ENCODE data around the gene USP44. TPM values are rescaled to one million over a fixed set of nuclear protein-coding genes. Genes with fewer than 3 reads are reported as not detected.

The USP44 gene
- total RNA-seq, 4 donors from 2014 or later, result 0.42 to 1.6 (median 0.63) TPM

DNA sequence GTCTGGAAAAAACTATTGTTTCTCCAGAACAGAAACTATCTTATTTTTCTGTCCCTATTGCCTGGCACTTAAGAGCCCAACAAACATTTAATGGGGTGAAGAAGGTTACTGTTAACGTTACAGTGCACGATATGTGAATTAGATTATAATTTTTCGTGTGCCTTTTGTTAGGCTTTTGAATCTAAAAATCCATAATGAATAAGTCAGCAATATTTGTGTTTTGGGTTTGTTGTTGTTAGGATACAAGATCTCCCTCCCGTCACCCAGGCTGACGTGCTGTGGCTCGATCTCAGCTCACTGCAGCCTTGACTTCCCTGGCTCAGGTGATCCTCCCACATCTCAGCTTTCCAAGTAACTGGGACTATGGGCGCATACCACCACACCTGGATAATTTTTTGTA lies 69.4 kb downstream of the USP44 start:
- intact Hi-C loops (cut with DNase I; ENCODE audit: low total_unique reads), result no loop called here
- WGBS, 2 donors, result 51 to 54% methylated on average over 7 of the region's 7 CpGs
- DNase-seq (ENCODE audit: low spot score in 2 of 2), result no peak
- TF ChIP-seq, protein P1, sequence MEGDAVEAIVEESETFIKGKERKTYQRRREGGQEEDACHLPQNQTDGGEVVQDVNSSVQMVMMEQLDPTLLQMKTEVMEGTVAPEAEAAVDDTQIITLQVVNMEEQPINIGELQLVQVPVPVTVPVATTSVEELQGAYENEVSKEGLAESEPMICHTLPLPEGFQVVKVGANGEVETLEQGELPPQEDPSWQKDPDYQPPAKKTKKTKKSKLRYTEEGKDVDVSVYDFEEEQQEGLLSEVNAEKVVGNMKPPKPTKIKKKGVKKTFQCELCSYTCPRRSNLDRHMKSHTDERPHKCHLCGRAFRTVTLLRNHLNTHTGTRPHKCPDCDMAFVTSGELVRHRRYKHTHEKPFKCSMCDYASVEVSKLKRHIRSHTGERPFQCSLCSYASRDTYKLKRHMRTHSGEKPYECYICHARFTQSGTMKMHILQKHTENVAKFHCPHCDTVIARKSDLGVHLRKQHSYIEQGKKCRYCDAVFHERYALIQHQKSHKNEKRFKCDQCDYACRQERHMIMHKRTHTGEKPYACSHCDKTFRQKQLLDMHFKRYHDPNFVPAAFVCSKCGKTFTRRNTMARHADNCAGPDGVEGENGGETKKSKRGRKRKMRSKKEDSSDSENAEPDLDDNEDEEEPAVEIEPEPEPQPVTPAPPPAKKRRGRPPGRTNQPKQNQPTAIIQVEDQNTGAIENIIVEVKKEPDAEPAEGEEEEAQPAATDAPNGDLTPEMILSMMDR (IDR thresholded peaks at IDR 0.05), result no peak
- TF ChIP-seq POLR2A (IDR thresholded peaks at IDR 0.05), result no peak
- H3K4me3 ChIP-seq (ENCODE audit: low read depth, poor library complexity, severe bottlenecking), result no peak overlapping the region

DNA sequence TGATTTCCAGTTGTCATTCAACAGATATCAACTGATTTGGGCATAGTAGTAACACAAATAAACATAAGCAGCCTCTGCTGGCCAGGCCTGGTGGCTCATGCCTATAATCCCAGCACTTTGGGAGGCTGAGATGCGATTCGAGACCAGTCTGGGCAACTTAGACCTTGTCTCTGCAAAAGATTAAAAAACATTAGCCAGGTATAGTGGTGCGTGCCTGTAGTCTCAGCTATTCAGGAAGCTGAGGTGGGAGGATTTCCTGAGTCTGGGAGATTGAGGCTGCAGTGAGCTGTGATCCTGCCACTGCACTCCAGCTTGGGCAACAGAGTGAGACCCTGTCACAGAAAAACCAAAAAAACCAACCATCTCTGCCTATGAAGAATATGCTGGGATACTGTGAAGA lies 70.2 kb downstream of the USP44 start:
- TF ChIP-seq, protein P1 (IDR thresholded peaks at IDR 0.05), result no peak
- no peak for TF ChIP-seq POLR2A (IDR thresholded peaks at IDR 0.05)
- no peak for DNase-seq (ENCODE audit: low spot score in 2 of 2)
- H3K4me3 ChIP-seq (ENCODE audit: low read depth, poor library complexity, severe bottlenecking), result no peak overlapping the region
- intact Hi-C loops (cut with DNase I; ENCODE audit: low total_unique reads), result no loop called here
- WGBS, 2 donors, result 49 to 55% methylated on average over 3 of the region's 3 CpGs

DNA sequence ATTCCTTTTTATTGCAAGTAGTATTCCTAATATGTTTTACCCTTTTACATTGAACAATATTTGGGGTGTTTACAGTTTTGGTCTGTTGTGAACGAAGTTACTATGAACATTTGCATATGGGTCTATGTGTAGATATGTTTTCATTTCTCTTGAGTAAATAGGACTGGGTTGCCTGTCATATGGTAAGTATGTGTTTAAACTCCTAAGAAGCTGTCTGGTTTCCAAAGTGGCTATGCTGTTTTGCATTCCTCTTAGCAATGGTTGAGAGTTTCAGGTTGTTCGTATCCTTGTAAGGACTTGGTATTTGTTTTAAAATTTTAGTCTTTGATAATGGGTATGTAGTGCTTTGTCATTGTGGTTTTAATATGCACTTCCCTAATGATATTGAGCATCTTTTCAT lies 71.0 kb downstream of the USP44 start:
- intact Hi-C loops (cut with DNase I; ENCODE audit: low total_unique reads), result no loop called here
- 76 to 78% methylated on average over 2 of the region's 2 CpGs for WGBS, 2 donors
- no peak overlapping the region for H3K4me3 ChIP-seq (ENCODE audit: low read depth, poor library complexity, severe bottlenecking)
- no peak for DNase-seq (ENCODE audit: low spot score in 2 of 2)
- TF ChIP-seq, protein P1 (IDR thresholded peaks at IDR 0.05), result no peak

DNA sequence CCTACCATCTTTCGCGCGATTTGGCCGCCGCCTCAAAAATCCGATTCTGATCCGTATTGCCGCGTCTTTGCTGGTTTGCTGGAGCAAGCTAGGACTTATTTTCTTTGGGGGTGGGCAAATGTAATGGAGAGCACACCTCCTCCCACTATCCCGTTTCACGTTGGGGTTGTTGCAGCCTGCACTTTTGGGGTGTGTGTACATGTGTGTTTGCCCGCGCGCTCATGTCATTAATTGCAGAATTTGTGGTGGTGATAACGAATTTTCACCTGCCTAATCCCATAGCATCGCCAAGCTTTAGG lies 76.7 kb downstream of the USP44 start:
- TF ChIP-seq, protein P1 (IDR thresholded peaks at IDR 0.05), result no peak
- 0 to 3% methylated on average over 16 of the region's 16 CpGs for WGBS, 2 donors
- intact Hi-C loops (cut with DNase I; ENCODE audit: low total_unique reads), result no loop called here
- H3K4me3 ChIP-seq (ENCODE audit: low read depth, poor library complexity, severe bottlenecking), result peak overlapping the region; percentile 80
- DNase-seq (ENCODE audit: low spot score in 2 of 2), result no peak

DNA sequence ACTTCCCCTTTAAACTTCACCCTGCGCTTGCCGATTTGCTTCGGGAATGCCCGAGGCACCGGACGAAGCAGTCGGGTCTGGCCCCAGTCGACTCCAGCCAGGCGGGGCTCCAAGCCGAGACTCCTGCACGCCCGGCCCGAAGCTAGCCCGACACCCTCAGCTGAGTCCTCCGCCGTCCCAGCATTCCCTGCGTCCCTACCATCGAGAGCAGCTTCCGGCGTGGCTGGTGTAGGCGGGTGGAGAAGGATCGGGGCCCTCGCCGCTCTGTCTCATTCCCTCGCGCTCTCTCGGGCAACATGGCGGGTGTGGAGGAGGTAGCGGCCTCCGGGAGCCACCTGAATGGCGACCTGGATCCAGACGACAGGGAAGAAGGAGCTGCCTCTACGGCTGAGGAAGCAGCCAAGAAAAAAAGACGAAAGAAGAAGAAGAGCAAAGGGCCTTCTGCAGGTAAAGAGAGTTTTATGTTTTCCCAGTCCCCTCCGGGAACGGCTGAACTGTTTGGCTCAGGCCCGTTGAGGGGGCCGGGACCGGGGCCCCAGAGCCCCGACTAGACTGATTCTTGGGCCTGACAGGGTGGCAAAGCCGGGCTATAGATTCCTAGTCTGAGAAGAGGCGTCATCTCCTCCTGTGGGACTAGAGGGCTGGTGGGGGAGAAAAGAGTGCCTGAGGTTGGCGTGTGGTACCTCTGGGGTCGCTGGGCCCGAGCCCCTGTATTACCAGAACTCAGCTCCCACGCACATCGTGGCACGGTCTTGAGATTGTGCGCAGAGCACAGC lies 77.2 kb downstream of the USP44 start, which contains the start of gene METAP2:
TSS of gene METAP2 (plus strand) at position 269 of the 776 bp plus-strand sequence. CDS start at position 297, 28 bp downstream.
- peak in 1 of 2 donors; percentile 26 for TF ChIP-seq POLR2A (IDR thresholded peaks at IDR 0.05)
- TF ChIP-seq, protein P1 (IDR thresholded peaks at IDR 0.05), result no peak
- WGBS, 2 donors, result 1% methylated on average over 43 to 48 of the region's 49 CpGs
- peak; percentile 96 to 99 for DNase-seq (ENCODE audit: low spot score in 2 of 2)
- peak within 1 kb of the TSS; percentile 80 for H3K4me3 ChIP-seq (ENCODE audit: low read depth, poor library complexity, severe bottlenecking)
- intact Hi-C loops (cut with DNase I; ENCODE audit: low total_unique reads), result no loop called here
